Measurements from ENCODE around the gene GLI3. TPM values are rescaled to one million over a fixed set of nuclear protein-coding genes. Genes with fewer than 3 reads are reported as not detected.

The GLI3 gene
- total and polyA plus RNA-seq, 10 of the 15 experiments (the other 5 are each of a cell fraction or from before 2014, with no cell fraction given) = 0.01 TPM; not detected in 8

DNA sequence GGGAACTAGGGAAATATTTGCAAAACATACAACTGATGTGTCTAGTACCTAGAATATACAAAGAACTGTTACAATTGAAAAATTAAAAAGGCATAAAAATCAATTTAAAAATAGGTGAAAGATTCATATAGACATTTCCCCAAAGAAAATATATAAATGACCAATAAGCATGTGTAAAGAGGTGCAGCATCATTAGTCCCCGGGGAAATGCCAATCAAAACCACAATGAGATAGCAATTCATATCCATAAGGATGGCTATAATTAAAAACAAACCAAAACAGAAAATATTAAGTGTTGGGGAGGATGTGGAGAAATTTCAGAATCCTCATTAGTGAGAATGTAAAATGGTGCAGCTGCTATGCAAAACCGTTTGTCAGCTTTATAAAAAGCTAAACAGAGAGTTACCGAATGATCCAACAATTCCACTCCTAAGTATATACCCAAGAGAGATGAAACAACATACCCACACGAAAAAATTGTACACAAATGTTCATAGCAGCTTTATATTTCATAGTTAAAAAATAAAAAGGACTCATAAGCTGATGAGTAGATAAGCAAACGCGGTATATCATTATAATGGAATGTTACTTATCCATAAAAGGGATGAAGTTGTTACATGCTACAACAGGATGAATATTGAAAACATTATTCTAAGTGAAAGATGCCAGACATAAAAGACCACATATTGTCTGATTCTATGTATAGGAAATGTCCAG, 324.0 kb downstream of the GLI3 start (continued):
- TF ChIP-seq ZNF274 (IDR thresholded peaks at IDR 0.05; ENCODE audit: insufficient read depth, insufficient read length) = no peak
- no peak for TF ChIP-seq WRNIP1 (IDR thresholded peaks at IDR 0.05; ENCODE audit: borderline replicate concordance, low read depth, low read length)

DNA sequence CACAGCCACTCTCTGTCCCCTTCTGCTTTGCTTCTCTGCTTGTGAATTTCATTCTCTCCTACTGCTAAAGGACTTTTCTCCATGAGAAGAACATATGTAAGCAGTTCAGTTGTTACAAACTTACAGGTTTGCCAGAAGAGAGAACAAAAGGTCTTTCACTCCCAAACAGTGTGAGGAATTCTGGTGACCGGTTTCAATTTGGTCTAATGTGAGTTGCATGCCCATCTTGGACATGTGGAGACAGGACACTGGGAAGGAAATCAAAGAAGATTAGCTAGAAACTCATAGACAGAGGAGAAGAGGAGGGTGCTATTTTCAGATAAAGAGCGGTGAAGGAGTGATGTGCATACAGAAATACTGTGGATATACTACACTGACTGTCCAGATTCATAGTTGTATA, 324.6 kb downstream of the GLI3 start:
- no peak for ATAC-seq
- WGBS (ENCODE audit: insufficient coverage, insufficient replicate concordance, low lambda C conversion rate, missing lambda C conversion rate) = 64% methylated on average over 2 of the region's 2 CpGs
- ChIA-PET POLR2A (no interaction called here), SMC1A (ENCODE audit: uncharacterized antibody, unreplicated experiment) (no interaction called here), RAD21 (ENCODE audit: unreplicated experiment) (interaction anchor here (1.7 kb wide), 1 partner anchor 23 kb away, joined by 3 read pairs; no protein-coding TSS in a partner anchor), CTCF (no interaction called here)
- no peak for DNase-seq (ENCODE audit: low read depth, low spot score)
- Histone ChIP-seq H3K36me3 (ENCODE audit: control insufficient read depth in 2 of 2, insufficient read depth in 2 of 2, low read length in 1 of 2) (no peaks in the 10 kb centered on the region), H3K4me1 (ENCODE audit: control insufficient read depth, insufficient read depth, low read length) (no peaks in the 10 kb centered on the region), H3K27me3 (replicated peaks in 1 of 2; ENCODE audit: control insufficient read depth in 2 of 2, insufficient read depth in 2 of 2, low read length in 1 of 2) (no peaks in the 10 kb centered on the region), H4K20me1 (ENCODE audit: control insufficient read depth, insufficient read depth) (no peaks in the 10 kb centered on the region), H3K9me3 (replicated peaks; ENCODE audit: control insufficient read depth, insufficient read depth, low read length) (no peaks in the 10 kb centered on the region; the same call in 2 of the 3 replicates), H3K4me3 (no peak overlapping the region), H3K4me2 (ENCODE audit: control insufficient read depth, insufficient read depth) (no peak overlapping the region), H3K79me2 (ENCODE audit: control insufficient read depth, insufficient read depth, low read length) (no peaks in the 10 kb centered on the region), H2AFZ (ENCODE audit: control insufficient read depth, low read depth, low read length) (no peak overlapping the region), H3K27ac (ENCODE audit: control insufficient read depth, insufficient read depth) (no peak overlapping the region), H3K9ac (ENCODE audit: control insufficient read depth, insufficient read depth, low read length) (no peak overlapping the region)
- no TSS peak for BruUV-seq (replicated peaks)
- FAIRE-seq = no peak
- in situ Hi-C loops (cut with MboI) (no loop called here), intact Hi-C loops (cut with micrococcal nuclease; ENCODE audit: unreplicated experiment) (no loop called here)
- TF ChIP-seq PML (IDR thresholded peaks at IDR 0.05; ENCODE audit: low read length) = no peak
- TF ChIP-seq, protein P1, sequence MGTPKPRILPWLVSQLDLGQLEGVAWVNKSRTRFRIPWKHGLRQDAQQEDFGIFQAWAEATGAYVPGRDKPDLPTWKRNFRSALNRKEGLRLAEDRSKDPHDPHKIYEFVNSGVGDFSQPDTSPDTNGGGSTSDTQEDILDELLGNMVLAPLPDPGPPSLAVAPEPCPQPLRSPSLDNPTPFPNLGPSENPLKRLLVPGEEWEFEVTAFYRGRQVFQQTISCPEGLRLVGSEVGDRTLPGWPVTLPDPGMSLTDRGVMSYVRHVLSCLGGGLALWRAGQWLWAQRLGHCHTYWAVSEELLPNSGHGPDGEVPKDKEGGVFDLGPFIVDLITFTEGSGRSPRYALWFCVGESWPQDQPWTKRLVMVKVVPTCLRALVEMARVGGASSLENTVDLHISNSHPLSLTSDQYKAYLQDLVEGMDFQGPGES (IDR thresholded peaks at IDR 0.05) = no peak
- TF ChIP-seq, protein P2, sequence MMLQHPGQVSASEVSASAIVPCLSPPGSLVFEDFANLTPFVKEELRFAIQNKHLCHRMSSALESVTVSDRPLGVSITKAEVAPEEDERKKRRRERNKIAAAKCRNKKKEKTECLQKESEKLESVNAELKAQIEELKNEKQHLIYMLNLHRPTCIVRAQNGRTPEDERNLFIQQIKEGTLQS (IDR thresholded peaks at IDR 0.05; ENCODE audit: borderline replicate concordance, extremely low read depth, low read depth, low read length) = no peak
- TF ChIP-seq MTA3 (IDR thresholded peaks at IDR 0.05; ENCODE audit: borderline replicate concordance, low read length) = no peak
- TF ChIP-seq, protein P3, sequence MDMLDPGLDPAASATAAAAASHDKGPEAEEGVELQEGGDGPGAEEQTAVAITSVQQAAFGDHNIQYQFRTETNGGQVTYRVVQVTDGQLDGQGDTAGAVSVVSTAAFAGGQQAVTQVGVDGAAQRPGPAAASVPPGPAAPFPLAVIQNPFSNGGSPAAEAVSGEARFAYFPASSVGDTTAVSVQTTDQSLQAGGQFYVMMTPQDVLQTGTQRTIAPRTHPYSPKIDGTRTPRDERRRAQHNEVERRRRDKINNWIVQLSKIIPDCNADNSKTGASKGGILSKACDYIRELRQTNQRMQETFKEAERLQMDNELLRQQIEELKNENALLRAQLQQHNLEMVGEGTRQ (IDR thresholded peaks at IDR 0.05; ENCODE audit: borderline replicate concordance, low read depth, low read length) = no peak
- TF ChIP-seq RELA (IDR thresholded peaks at IDR 0.05; ENCODE audit: borderline replicate concordance, partially characterized antibody) = no peak
- TF ChIP-seq ZNF207 (IDR thresholded peaks at IDR 0.05; ENCODE audit: borderline replicate concordance) = no peak
- no peak for TF ChIP-seq NFYB (IDR thresholded peaks at IDR 0.05; ENCODE audit: insufficient read depth, low read depth, low read length)
- no peak for TF ChIP-seq ATF7 (IDR thresholded peaks at IDR 0.05; ENCODE audit: low read depth)
- no peak for TF ChIP-seq ASH2L (IDR thresholded peaks at IDR 0.05; ENCODE audit: borderline replicate concordance, low read depth)
- TF ChIP-seq, protein P4, sequence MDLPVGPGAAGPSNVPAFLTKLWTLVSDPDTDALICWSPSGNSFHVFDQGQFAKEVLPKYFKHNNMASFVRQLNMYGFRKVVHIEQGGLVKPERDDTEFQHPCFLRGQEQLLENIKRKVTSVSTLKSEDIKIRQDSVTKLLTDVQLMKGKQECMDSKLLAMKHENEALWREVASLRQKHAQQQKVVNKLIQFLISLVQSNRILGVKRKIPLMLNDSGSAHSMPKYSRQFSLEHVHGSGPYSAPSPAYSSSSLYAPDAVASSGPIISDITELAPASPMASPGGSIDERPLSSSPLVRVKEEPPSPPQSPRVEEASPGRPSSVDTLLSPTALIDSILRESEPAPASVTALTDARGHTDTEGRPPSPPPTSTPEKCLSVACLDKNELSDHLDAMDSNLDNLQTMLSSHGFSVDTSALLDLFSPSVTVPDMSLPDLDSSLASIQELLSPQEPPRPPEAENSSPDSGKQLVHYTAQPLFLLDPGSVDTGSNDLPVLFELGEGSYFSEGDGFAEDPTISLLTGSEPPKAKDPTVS (IDR thresholded peaks at IDR 0.05; ENCODE audit: low read depth, low read length) = no peak
- no peak for TF ChIP-seq HDGF (IDR thresholded peaks at IDR 0.05)
- TF ChIP-seq POU2F2 (IDR thresholded peaks at IDR 0.05; ENCODE audit: borderline replicate concordance, low read depth, low read length) = no peak

Measured in GM12878 (cell line).